Endothelial cell of umbilical vein (primary cell): ENCODE measurements around the gene RAB11FIP3. TPM values are rescaled to one million over a fixed set of nuclear protein-coding genes. Genes with fewer than 3 reads are reported as not detected.
A peak's percentile ranks its signal among the peaks of the same experiment; 100 is the strongest.

ENCODE experiments used
- BruUV-seq: library from RNA; stranded (reverse); fragments of 400-500 nt; replicated peaks from 2 replicates; lab custom pipeline; 2021; lab: Mats Ljungman, UMichigan
- CTCF ChIA-PET: fragments of 300-600, 350-600 bp; sonication (Branson Sonifier 250); formaldehyde crosslinking; loops from one replicate; lab custom pipeline; 2021; ENCODE audit warnings: antibody characterized with exemption, inconsistent platforms; lab: Charles Lee
- POLR2A ChIA-PET: fragments of 300-600, 350-600 bp; sonication (Branson Sonifier 250); formaldehyde crosslinking; loops from one replicate; lab custom pipeline; 2021; ENCODE audit warnings: antibody characterized with exemption, inconsistent platforms; lab: Charles Lee
- DNase-seq: peaks from one replicate; pipeline ENCODE4 v3.0.0-alpha.2; 2011; ENCODE audit warnings: low read depth, low spot score
- FAIRE-seq: peaks from 2 replicates; lab custom pipeline; 2011; peaks lifted over from hg19 to GRCh38; lab: Jason Lieb, UNC
- H2AFZ ChIP-seq: 2 replicates; pipeline ENCODE4 v1.6.0; 2012; ENCODE audit warnings: low read depth, low read length, control low read depth, inconsistent platforms
- H3K27ac ChIP-seq: 2 replicates; pipeline ENCODE4 v1.5.1; 2011; ENCODE audit warnings: low read depth, mild to moderate bottlenecking, control low read depth, low read length, moderate library complexity; ENCODE audit not compliant: insufficient read depth
- H3K27me3 ChIP-seq, 2 experiments: 2 replicates each; pipeline versions ENCODE4 v1.6.0 to v1.6.1; 2011; ENCODE audit warnings: low read length in 2 of 2, mixed read lengths in 1 of 2; ENCODE audit not compliant: control insufficient read depth in 2 of 2, insufficient read depth in 2 of 2
- H3K36me3 ChIP-seq, 2 experiments: 2 replicates in 1 of 2; 3 replicates in 1 of 2; pipeline ENCODE4 v1.5.1; 2011; ENCODE audit warnings: low read length in 2 of 2, mild to moderate bottlenecking in 1 of 2, moderate library complexity in 1 of 2; ENCODE audit not compliant: control insufficient read depth in 2 of 2, insufficient read depth in 2 of 2; ENCODE audit errors: extremely low read depth in 1 of 2
- H3K4me1 ChIP-seq: 3 replicates; pipeline ENCODE4 v1.5.1; 2011; ENCODE audit warnings: mild to moderate bottlenecking, low read length; ENCODE audit not compliant: control insufficient read depth, insufficient read depth; ENCODE audit errors: extremely low read depth
- H3K4me2 ChIP-seq: 2 replicates; pipeline ENCODE4 v1.6.1; 2011; ENCODE audit warnings: low read length, control low read depth, mixed read lengths; ENCODE audit not compliant: insufficient read depth
- H3K4me3 ChIP-seq, 3 experiments: fragments of 200-600 bp in 1 of 3; sonication (generic), shearing (Covaris generic) in 1 of 3; replicated peaks in 1 of 3; 2 replicates each; pipeline ENCODE4 v1.5.1; 2011 to 2016; ENCODE audit warnings: control low read depth in 3 of 3, low read length in 3 of 3, mild to moderate bottlenecking in 2 of 3, inconsistent platforms in 1 of 3, low read depth in 1 of 3, moderate library complexity in 1 of 3; ENCODE audit not compliant: insufficient read depth in 1 of 3
- H3K79me2 ChIP-seq: 2 replicates; pipeline ENCODE4 v1.6.0; 2012; ENCODE audit warnings: low read length, inconsistent platforms; ENCODE audit not compliant: control insufficient read depth, insufficient read depth
- H3K9ac ChIP-seq: replicated peaks from 2 replicates; pipeline ENCODE3; 2011; ENCODE audit warnings: low read length, control low read depth; ENCODE audit not compliant: insufficient read depth; ENCODE audit errors: extremely low read depth
- H3K9me1 ChIP-seq: replicated peaks from 3 replicates; pipeline ENCODE4 v1.6.0; 2011; ENCODE audit warnings: mild to moderate bottlenecking, low read length; ENCODE audit not compliant: control insufficient read depth, insufficient read depth; ENCODE audit errors: extremely low read depth
- H3K9me3 ChIP-seq: replicated peaks from 2 replicates; pipeline ENCODE4 v1.5.1; 2012; ENCODE audit warnings: low read length, inconsistent platforms; ENCODE audit not compliant: control insufficient read depth, insufficient read depth
- H4K20me1 ChIP-seq: replicated peaks from 2 replicates; pipeline ENCODE3; 2011; ENCODE audit warnings: mild to moderate bottlenecking, low read length; ENCODE audit not compliant: control insufficient read depth, insufficient read depth; ENCODE audit errors: extremely low read depth
- EZH2 ChIP-seq: IDR thresholded peaks from 2 replicates; pipeline ENCODE4 v1.6.1; 2012; ENCODE audit warnings: borderline replicate concordance, low read depth, mild to moderate bottlenecking, moderate library complexity, low read length, inconsistent platforms; ENCODE audit not compliant: severe bottlenecking
- FOS ChIP-seq: IDR thresholded peaks from 2 replicates; pipeline ENCODE4 v1.6.1; 2011; ENCODE audit warnings: mild to moderate bottlenecking, low read length, moderate library complexity, borderline replicate concordance; ENCODE audit not compliant: insufficient read depth
- GATA2 ChIP-seq: IDR thresholded peaks from 2 replicates; pipeline ENCODE4 v1.7.0; 2011; ENCODE audit warnings: low read depth, mild to moderate bottlenecking, moderate library complexity, mixed read lengths, low read length; ENCODE audit not compliant: insufficient read length, insufficient read depth
- JUN ChIP-seq: IDR thresholded peaks from 2 replicates; pipeline ENCODE4 v1.6.1; 2011; ENCODE audit warnings: borderline replicate concordance, low read depth; ENCODE audit not compliant: insufficient read length, insufficient read depth
- MAX ChIP-seq: IDR thresholded peaks from 2 replicates; pipeline ENCODE4 v1.6.1; 2011; ENCODE audit not compliant: insufficient read depth, insufficient read length
- MYC ChIP-seq: IDR thresholded peaks from one replicate; pipeline ENCODE4 v1.6.1; 2011; ENCODE audit warnings: mild to moderate bottlenecking, low read depth, low read length
- POLR2A ChIP-seq: IDR thresholded peaks from 2 replicates; pipeline ENCODE4 v1.6.1; 2012; ENCODE audit warnings: low read depth, mild to moderate bottlenecking, control low read depth, low read length
- POLR2AphosphoS5 ChIP-seq: IDR thresholded peaks from 2 replicates; pipeline ENCODE4 v1.6.1; 2012; ENCODE audit warnings: low read depth, mild to moderate bottlenecking, control low read depth, low read length, moderate library complexity; ENCODE audit not compliant: insufficient read depth
- dilution Hi-C: fragments of 300-500 bp; cut with MboI; formaldehyde crosslinking; loops from one replicate; pipeline ENCODE4 v1.15.0; 2019; ENCODE audit warnings: low sequenced_read_pairs; ENCODE audit not compliant: extremely low pct_ligation_motif_present
- intact Hi-C: fragments of 100-400 bp; cut with micrococcal nuclease; formaldehyde crosslinking; loops from one replicate; pipeline ENCODE4 v1.10.0; 2022
- polyA plus RNA-seq, 4 experiments: library from polyadenylated mRNA; depleted of rRNA in 3 of 4; stranded (reverse) in 3 of 4; unstranded in 1 of 4; fragments of >200 nt; gene quantifications; 2 replicates each; pipeline versions ENCODE4 v1.2.1 to v1.2.3, GENCODE V29; 2011 to 2012; ENCODE audit warnings: missing spikeins in 1 of 4
- total RNA-seq: library from RNA; stranded (reverse); gene quantifications from 2 replicates; pipeline ENCODE4 v1.2.3, GENCODE V29; 2021
- TF ChIP-seq, protein P1 (sequence below), 2 donors: IDR thresholded peaks; 1 replicate in 1 of 2; 2 replicates in 1 of 2; pipeline ENCODE4 v1.5.1; 2011; ENCODE audit warnings: low read length in 2 of 2, mild to moderate bottlenecking in 2 of 2, moderate library complexity in 2 of 2, control low read depth in 1 of 2, inconsistent platforms in 1 of 2, low read depth in 1 of 2; ENCODE audit not compliant: insufficient read depth in 1 of 2; ENCODE audit errors: extremely low read depth in 1 of 2

Gene RAB11FIP3
- total and polyA plus RNA-seq, 2 donors (not counting 3 experiments of a cell fraction or from before 2014, with no cell fraction given) = 20.5 to 75.9 TPM

DNA sequence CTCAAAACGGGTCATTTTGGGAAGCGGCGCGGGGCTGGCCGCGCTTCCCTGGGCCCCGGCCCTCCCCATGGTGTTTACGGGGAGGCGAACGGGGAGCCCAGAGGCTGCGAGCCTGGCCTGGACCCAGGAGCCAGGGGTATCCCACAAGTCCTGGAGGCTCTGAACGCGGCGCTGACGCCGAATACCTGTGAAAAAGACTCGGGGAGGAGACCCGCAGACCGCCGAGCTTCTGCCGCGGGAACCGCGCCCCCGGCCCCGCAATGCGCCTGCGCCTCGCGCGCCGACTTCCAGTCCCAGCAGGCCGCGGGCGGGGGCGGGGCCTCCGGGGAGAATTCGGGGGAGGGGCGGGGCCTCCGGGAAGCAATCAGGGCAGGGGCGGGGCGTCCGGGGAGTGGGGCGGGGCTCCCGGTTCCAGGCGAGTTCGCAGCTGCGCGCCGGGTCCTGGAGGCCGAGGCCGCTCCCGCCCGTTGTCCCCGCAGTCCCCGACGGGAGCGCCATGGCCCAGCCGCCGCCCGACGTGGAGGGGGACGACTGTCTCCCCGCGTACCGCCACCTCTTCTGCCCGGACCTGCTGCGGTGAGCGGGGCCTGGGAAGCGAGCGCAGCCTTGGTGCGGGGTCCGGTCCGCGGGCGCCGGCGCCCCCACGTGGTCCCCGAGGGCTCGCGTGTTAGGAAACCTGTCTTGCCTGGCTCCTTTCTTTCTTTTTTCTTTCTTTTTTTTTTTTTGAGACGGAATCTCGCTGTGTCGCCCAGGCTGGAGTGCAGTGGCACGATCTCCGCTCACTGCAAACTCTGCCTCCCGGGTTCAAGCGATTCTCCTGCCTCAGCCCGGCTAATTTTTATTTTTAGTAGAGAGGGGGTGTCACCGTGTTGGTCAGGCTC lies 23.7 kb upstream of the RAB11FIP3 start, which contains the start of gene DECR2:
DECR2 (plus strand) TSS at position 418 of the 881 bp plus-strand sequence; CDS start at position 497, 79 bp downstream.
- Histone ChIP-seq H3K27me3 (no peaks in the 10 kb centered on the region), H3K4me1 (peaks cover 11% of the 10 kb centered on the region), H3K4me3 (peak within 1 kb of the TSS; percentile 58 to 74 (median 63)), H3K4me2 (peak within 1 kb of the TSS; percentile 87), H3K9me1 (no peaks in the 10 kb centered on the region), H4K20me1 (no peaks in the 10 kb centered on the region), H3K9ac (peak within 1 kb of the TSS; percentile 76), H3K27ac (peak within 1 kb of the TSS; percentile 45), H3K36me3 (peaks cover 0 to 7% of the 10 kb centered on the region in 2 experiments), H3K79me2 (peaks cover 5% of the 10 kb centered on the region), H3K9me3 (no peaks in the 10 kb centered on the region), H2AFZ (peak within 1 kb of the TSS; percentile 67)
- TSS peak; percentile 34 for BruUV-seq
- ChIA-PET POLR2A (interaction anchor here (0.6 to 0.7 kb wide), 3 partner anchors 37 to 166 kb away, joined by 3 to 8 read pairs (median 7); no protein-coding TSS in a partner anchor), CTCF (interaction anchor here (0.7 to 2.0 kb wide), 11 partner anchors 9 to 251 kb away, joined by 3 to 14 read pairs (median 3); no protein-coding TSS in a partner anchor)
- dilution Hi-C loops = no loop called here
- FAIRE-seq (peak; percentile 86), DNase-seq (peak; percentile 87)
- TF ChIP-seq POLR2A (peak; percentile 94), MAX (peak; percentile 63), GATA2 (no peak), FOS (no peak), JUN (no peak), MYC (no peak), POLR2AphosphoS5 (peak; percentile 94), EZH2 (no peak)
- TF ChIP-seq, protein P1, sequence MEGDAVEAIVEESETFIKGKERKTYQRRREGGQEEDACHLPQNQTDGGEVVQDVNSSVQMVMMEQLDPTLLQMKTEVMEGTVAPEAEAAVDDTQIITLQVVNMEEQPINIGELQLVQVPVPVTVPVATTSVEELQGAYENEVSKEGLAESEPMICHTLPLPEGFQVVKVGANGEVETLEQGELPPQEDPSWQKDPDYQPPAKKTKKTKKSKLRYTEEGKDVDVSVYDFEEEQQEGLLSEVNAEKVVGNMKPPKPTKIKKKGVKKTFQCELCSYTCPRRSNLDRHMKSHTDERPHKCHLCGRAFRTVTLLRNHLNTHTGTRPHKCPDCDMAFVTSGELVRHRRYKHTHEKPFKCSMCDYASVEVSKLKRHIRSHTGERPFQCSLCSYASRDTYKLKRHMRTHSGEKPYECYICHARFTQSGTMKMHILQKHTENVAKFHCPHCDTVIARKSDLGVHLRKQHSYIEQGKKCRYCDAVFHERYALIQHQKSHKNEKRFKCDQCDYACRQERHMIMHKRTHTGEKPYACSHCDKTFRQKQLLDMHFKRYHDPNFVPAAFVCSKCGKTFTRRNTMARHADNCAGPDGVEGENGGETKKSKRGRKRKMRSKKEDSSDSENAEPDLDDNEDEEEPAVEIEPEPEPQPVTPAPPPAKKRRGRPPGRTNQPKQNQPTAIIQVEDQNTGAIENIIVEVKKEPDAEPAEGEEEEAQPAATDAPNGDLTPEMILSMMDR (IDR thresholded peaks at IDR 0.05; ENCODE audit: extremely low read depth in 1 of 2, insufficient read depth in 1 of 2, low read depth in 1 of 2, low read length in 2 of 2) = peak; percentile 38 to 60
- intact Hi-C loops = loop anchor here (1.0 kb wide), 1 partner anchor 23 kb away; no protein-coding TSS in a partner anchor
